ENCODE results near the gene TRIM15. TPM values are rescaled to one million over a fixed set of nuclear protein-coding genes. Genes with fewer than 3 reads are reported as not detected.

Gene TRIM15
- total and polyA plus RNA-seq, 2 donors from 2014 or later: 2.2 to 7.1 TPM

GRCh38 chr6:30211899-30212298, 48.6 kb downstream of the TRIM15 start:
- Histone ChIP-seq H3K36me3 (ENCODE audit: control insufficient read depth in 2 of 3, insufficient read depth in 3 of 3, low read length in 3 of 3) (no peaks in the 10 kb centered on the region), H3K9ac (ENCODE audit: low read length in 3 of 3) (peak overlapping the region; percentile 67 to 99 (median 92)), H3K4me3 (ENCODE audit: low read length in 3 of 3) (peak overlapping the region; percentile 92 to 98 (median 94)), H3K4me1 (ENCODE audit: control insufficient read depth in 2 of 3, insufficient read depth in 2 of 3, low read depth in 1 of 3, low read length in 3 of 3) (peaks cover 3 to 35% (median 32%) of the 10 kb centered on the region in 3 donors), H3K27ac (ENCODE audit: low read depth in 2 of 2, low read length in 2 of 2) (peak overlapping the region in 1 of 2 donors; percentile 98), H3K9me3 (ENCODE audit: control insufficient read depth in 2 of 3, insufficient read depth in 1 of 3, low read length in 3 of 3) (no peaks in the 10 kb centered on the region), H3K27me3 (ENCODE audit: control insufficient read depth, insufficient read depth, low read length) (no peaks in the 10 kb centered on the region)
- intact Hi-C loops (cut with DNase I): no loop called here
- FAIRE-seq (no peak), DNase-seq (no peak)
- no peak for TF ChIP-seq CTCF (IDR thresholded peaks at IDR 0.05; ENCODE audit: borderline replicate concordance, extremely low read depth, insufficient read depth)

- Histone ChIP-seq H3K4me3 (ENCODE audit: low read length in 3 of 3) (peak within 1 kb of the TSS; percentile 92 to 98 (median 94)), H3K27me3 (ENCODE audit: control insufficient read depth, insufficient read depth, low read length) (no peaks in the 10 kb centered on the region), H3K27ac (ENCODE audit: low read depth in 2 of 2, low read length in 2 of 2) (peak within 1 kb of the TSS; percentile 98 to 99), H3K36me3 (ENCODE audit: control insufficient read depth in 2 of 3, insufficient read depth in 3 of 3, low read length in 3 of 3) (no peaks in the 10 kb centered on the region), H3K4me1 (ENCODE audit: control insufficient read depth in 2 of 3, insufficient read depth in 2 of 3, low read depth in 1 of 3, low read length in 3 of 3) (peaks cover 3 to 23% (median 21%) of the 10 kb centered on the region in 3 donors), H3K9ac (ENCODE audit: low read length in 3 of 3) (peak within 1 kb of the TSS; percentile 92 to 99 (median 96)), H3K9me3 (ENCODE audit: control insufficient read depth in 2 of 3, insufficient read depth in 1 of 3, low read length in 3 of 3) (no peaks in the 10 kb centered on the region)
- no peak for TF ChIP-seq CTCF (IDR thresholded peaks at IDR 0.05; ENCODE audit: borderline replicate concordance, extremely low read depth, insufficient read depth)
- peak; percentile 94 for FAIRE-seq
- peak; percentile 98 to 99 (median 99) for DNase-seq
- intact Hi-C loops (cut with DNase I): no loop called here
These were observed 49.7 kb downstream of the TRIM15 start, which contains the start of gene TRIM26 for GRCh38 chr6:30212865-30213666. TRIM26 (minus strand) TSS chr6:30213406; CDS start chr6:30199103, 14,303 bp downstream.

- Histone ChIP-seq H3K27ac (ENCODE audit: low read depth in 2 of 2, low read length in 2 of 2) (peak overlapping the region; percentile 98 to 99), H3K4me1 (ENCODE audit: control insufficient read depth in 2 of 3, insufficient read depth in 2 of 3, low read depth in 1 of 3, low read length in 3 of 3) (peaks cover 3 to 20% (median 15%) of the 10 kb centered on the region in 3 donors), H3K4me3 (ENCODE audit: low read length in 3 of 3) (peak overlapping the region; percentile 87 to 98 (median 88)), H3K9me3 (ENCODE audit: control insufficient read depth in 2 of 3, insufficient read depth in 1 of 3, low read length in 3 of 3) (no peaks in the 10 kb centered on the region), H3K36me3 (ENCODE audit: control insufficient read depth in 2 of 3, insufficient read depth in 3 of 3, low read length in 3 of 3) (no peaks in the 10 kb centered on the region), H3K9ac (ENCODE audit: low read length in 3 of 3) (peak overlapping the region; percentile 91 to 99 (median 94)), H3K27me3 (ENCODE audit: control insufficient read depth, insufficient read depth, low read length) (no peaks in the 10 kb centered on the region)
- no peak for FAIRE-seq
- intact Hi-C loops (cut with DNase I): no loop called here
- DNase-seq: no peak
- TF ChIP-seq CTCF (IDR thresholded peaks at IDR 0.05; ENCODE audit: borderline replicate concordance, extremely low read depth, insufficient read depth): no peak
These were observed 50.3 kb downstream of the TRIM15 start for GRCh38 chr6:30213667-30213956.

Data from kidney (tissue), 14 donors.